Keratinocyte (primary cell): Measurements from ENCODE around the gene ACTR10. TPM values are rescaled to one million over a fixed set of nuclear protein-coding genes. Genes with fewer than 3 reads are reported as not detected.

Experiments used
- DNase-seq: peaks from one replicate; pipeline ENCODE4 v3.0.0-alpha.2; 2011; ENCODE audit warnings: low read depth, missing footprints, low spot score
- FAIRE-seq: peaks from 2 replicates; lab custom pipeline; 2011; peaks lifted over from hg19 to GRCh38; lab: Jason Lieb, UNC
- H2AFZ ChIP-seq: 2 replicates; pipeline ENCODE4 v1.6.0; 2012; ENCODE audit warnings: low read length, control low read depth, inconsistent platforms; ENCODE audit not compliant: control insufficient read depth
- H3K27ac ChIP-seq: 2 replicates; pipeline ENCODE4 v1.5.1; 2011; ENCODE audit warnings: low read length; ENCODE audit not compliant: control insufficient read depth, insufficient read depth
- H3K27me3 ChIP-seq: 3 replicates; pipeline ENCODE4 v1.6.0; 2011; ENCODE audit warnings: low read length; ENCODE audit not compliant: control insufficient read depth, insufficient read depth; ENCODE audit errors: extremely low read depth
- H3K36me3 ChIP-seq, 2 experiments: 2 replicates in 1 of 2; 3 replicates in 1 of 2; pipeline ENCODE4 v1.5.1; 2011; ENCODE audit warnings: low read length in 2 of 2, mild to moderate bottlenecking in 1 of 2; ENCODE audit not compliant: control insufficient read depth in 2 of 2, insufficient read depth in 2 of 2; ENCODE audit errors: extremely low read depth in 1 of 2
- H3K4me1 ChIP-seq: 3 replicates; pipeline ENCODE4 v1.5.1; 2011; ENCODE audit warnings: low read length; ENCODE audit not compliant: control insufficient read depth, insufficient read depth; ENCODE audit errors: extremely low read depth
- H3K4me2 ChIP-seq: 3 replicates; pipeline ENCODE4 v1.6.0; 2011; ENCODE audit warnings: low read depth, low read length; ENCODE audit not compliant: control insufficient read depth, insufficient read depth; ENCODE audit errors: extremely low read depth
- H3K4me3 ChIP-seq, 3 experiments: fragments of 200-600 bp in 1 of 3; sonication (generic) in 1 of 3; 2 replicates in 2 of 3; 3 replicates in 1 of 3; pipeline ENCODE4 v1.5.1; 2011 to 2016; ENCODE audit warnings: low read length in 3 of 3, mild to moderate bottlenecking in 3 of 3, control low read depth in 2 of 3, inconsistent platforms in 1 of 3, low read depth in 1 of 3, mixed read lengths in 1 of 3, mixed run types in 1 of 3, moderate library complexity in 1 of 3; ENCODE audit not compliant: control insufficient read depth in 2 of 3, insufficient read depth in 2 of 3; ENCODE audit errors: extremely low read depth in 1 of 3
- H3K79me2 ChIP-seq: 2 replicates; pipeline ENCODE4 v1.6.0; 2012; ENCODE audit warnings: low read length; ENCODE audit not compliant: control insufficient read depth, insufficient read depth
- H3K9ac ChIP-seq: 3 replicates; pipeline ENCODE4 v1.6.0; 2011; ENCODE audit warnings: low read length; ENCODE audit not compliant: control insufficient read depth, insufficient read depth; ENCODE audit errors: extremely low read depth
- H3K9me1 ChIP-seq: 3 replicates; pipeline ENCODE4 v1.6.0; 2011; ENCODE audit warnings: low read length; ENCODE audit not compliant: control insufficient read depth, insufficient read depth; ENCODE audit errors: extremely low read depth
- H3K9me3 ChIP-seq: 2 replicates; pipeline ENCODE4 v1.5.1; 2012; ENCODE audit warnings: low read depth, low read length; ENCODE audit not compliant: control insufficient read depth
- H4K20me1 ChIP-seq: 3 replicates; pipeline ENCODE4 v1.6.0; 2011; ENCODE audit warnings: low read length; ENCODE audit not compliant: control insufficient read depth, insufficient read depth; ENCODE audit errors: extremely low read depth
- EZH2 ChIP-seq: IDR thresholded peaks from one replicate; pipeline ENCODE4 v1.6.1; 2012; ENCODE audit warnings: inconsistent platforms, mild to moderate bottlenecking, low read length, moderate library complexity
- dilution Hi-C: fragments of 300-500 bp; cut with MboI; formaldehyde crosslinking; loops from one replicate; pipeline ENCODE4 v1.7.0; 2020; ENCODE audit warnings: low sequenced_read_pairs; ENCODE audit not compliant: extremely low pct_ligation_motif_present
- polyA plus RNA-seq, 5 experiments: library from polyadenylated mRNA; depleted of rRNA in 3 of 5; stranded (reverse) in 3 of 5; stranded (forward) in 1 of 5; unstranded in 1 of 5; fragments of >200 nt; gene quantifications; 1 replicate in 1 of 5; 2 replicates in 3 of 5; 3 replicates in 1 of 5; pipeline versions ENCODE4 v1.2.1 to v1.2.3, GENCODE V29; 2011 to 2012; ENCODE audit warnings: missing spikeins in 2 of 5, low read depth in 1 of 5, low replicate concordance in 1 of 5
- TF ChIP-seq, protein P1 (sequence below), 3 experiments: IDR thresholded peaks in 1 of 3; conservative IDR thresholded peaks in 1 of 3; optimal IDR thresholded peaks in 1 of 3; 2 replicates in 2 of 3; 3 replicates in 1 of 3; pipeline versions ENCODE3 to v1.5.1; 2011; ENCODE audit warnings: low read length in 3 of 3, mild to moderate bottlenecking in 3 of 3, moderate library complexity in 2 of 3, control low read depth in 1 of 3, inconsistent platforms in 1 of 3; ENCODE audit not compliant: insufficient read depth in 2 of 3; ENCODE audit errors: extremely low read depth in 1 of 3

The ACTR10 gene
- polyA plus RNA-seq, 1 donor (not counting 4 experiments of a cell fraction or from before 2014, with no cell fraction given): 125 TPM

- no peaks in the 10 kb centered on the region for H3K9me3 ChIP-seq
- dilution Hi-C loops: no loop called here
- DNase-seq: no peak
- no peak for TF ChIP-seq EZH2
- TF ChIP-seq, protein P1, sequence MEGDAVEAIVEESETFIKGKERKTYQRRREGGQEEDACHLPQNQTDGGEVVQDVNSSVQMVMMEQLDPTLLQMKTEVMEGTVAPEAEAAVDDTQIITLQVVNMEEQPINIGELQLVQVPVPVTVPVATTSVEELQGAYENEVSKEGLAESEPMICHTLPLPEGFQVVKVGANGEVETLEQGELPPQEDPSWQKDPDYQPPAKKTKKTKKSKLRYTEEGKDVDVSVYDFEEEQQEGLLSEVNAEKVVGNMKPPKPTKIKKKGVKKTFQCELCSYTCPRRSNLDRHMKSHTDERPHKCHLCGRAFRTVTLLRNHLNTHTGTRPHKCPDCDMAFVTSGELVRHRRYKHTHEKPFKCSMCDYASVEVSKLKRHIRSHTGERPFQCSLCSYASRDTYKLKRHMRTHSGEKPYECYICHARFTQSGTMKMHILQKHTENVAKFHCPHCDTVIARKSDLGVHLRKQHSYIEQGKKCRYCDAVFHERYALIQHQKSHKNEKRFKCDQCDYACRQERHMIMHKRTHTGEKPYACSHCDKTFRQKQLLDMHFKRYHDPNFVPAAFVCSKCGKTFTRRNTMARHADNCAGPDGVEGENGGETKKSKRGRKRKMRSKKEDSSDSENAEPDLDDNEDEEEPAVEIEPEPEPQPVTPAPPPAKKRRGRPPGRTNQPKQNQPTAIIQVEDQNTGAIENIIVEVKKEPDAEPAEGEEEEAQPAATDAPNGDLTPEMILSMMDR (optimal IDR thresholded peaks at IDR 0.05 in 1 of 3, IDR thresholded peaks at IDR 0.05 in 1 of 3, conservative IDR thresholded peaks at IDR 0.05 in 1 of 3; ENCODE audit: extremely low read depth in 1 of 3, insufficient read depth in 2 of 3, low read length in 3 of 3): no peak
- H3K27ac ChIP-seq: no peak overlapping the region
- no peaks in the 10 kb centered on the region for H3K79me2 ChIP-seq
- H4K20me1 ChIP-seq: no peaks in the 10 kb centered on the region
- H3K27me3 ChIP-seq: no peaks in the 10 kb centered on the region
- H3K9me1 ChIP-seq: no peaks in the 10 kb centered on the region
- no peak overlapping the region for H2AFZ ChIP-seq
- H3K4me3 ChIP-seq: no peak overlapping the region
- H3K4me2 ChIP-seq: no peak overlapping the region
- FAIRE-seq: no peak
- H3K4me1 ChIP-seq: peaks cover 22% of the 10 kb centered on the region
- no peaks in the 10 kb centered on the region for H3K36me3 ChIP-seq
- no peak overlapping the region for H3K9ac ChIP-seq
Observed at GRCh38 chr14:58167057-58167456, 32.9 kb upstream of the ACTR10 start.

DNA sequence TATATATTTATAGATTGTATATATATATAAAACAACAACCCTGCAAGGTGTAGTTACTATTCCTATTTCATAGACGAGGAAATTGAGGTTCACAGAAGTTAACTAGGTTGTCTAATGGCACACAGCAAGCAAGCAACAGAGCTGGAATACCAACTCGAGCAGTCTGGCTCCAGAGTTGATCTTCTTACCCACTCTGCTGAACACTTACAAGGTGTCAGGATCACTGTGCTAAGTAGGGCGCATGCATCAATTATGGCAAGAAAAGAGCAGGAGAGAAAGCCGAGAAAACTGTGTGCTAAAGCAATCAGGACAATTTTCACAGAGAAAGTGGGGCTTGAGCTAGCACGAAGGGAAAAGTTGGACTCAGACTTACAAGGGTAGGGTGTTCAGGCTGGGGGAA, 32.1 kb upstream of the ACTR10 start:
- Histone ChIP-seq H3K9me3 (no peaks in the 10 kb centered on the region), H3K36me3 (no peaks in the 10 kb centered on the region), H3K4me1 (peaks cover 22% of the 10 kb centered on the region), H3K9me1 (no peaks in the 10 kb centered on the region), H3K27me3 (no peaks in the 10 kb centered on the region), H3K27ac (no peak overlapping the region), H3K79me2 (no peaks in the 10 kb centered on the region), H3K9ac (no peak overlapping the region), H3K4me2 (no peak overlapping the region), H3K4me3 (no peak overlapping the region), H2AFZ (no peak overlapping the region), H4K20me1 (no peaks in the 10 kb centered on the region)
- FAIRE-seq (no peak), DNase-seq (no peak)
- dilution Hi-C loops: no loop called here
- TF ChIP-seq, protein P1 (optimal IDR thresholded peaks at IDR 0.05 in 1 of 3, IDR thresholded peaks at IDR 0.05 in 1 of 3, conservative IDR thresholded peaks at IDR 0.05 in 1 of 3; ENCODE audit: extremely low read depth in 1 of 3, insufficient read depth in 2 of 3, low read length in 3 of 3): no peak
- TF ChIP-seq EZH2: no peak
